Astrocyte (in vitro differentiated cells and primary cell): ENCODE data around the gene PDGFRB. TPM values are rescaled to one million over a fixed set of nuclear protein-coding genes. Genes with fewer than 3 reads are reported as not detected.
"Not testable (repeated sequence)": the region's sequence is repeated elsewhere in the genome, so short reads cannot be mapped to it uniquely, and the experiment has no call there.

ENCODE experiments used
- DNase-seq: peaks from one replicate; pipeline ENCODE4 v3.0.0-alpha.2; 2010; ENCODE audit warnings: low read depth
- FAIRE-seq: peaks from 2 replicates; lab custom pipeline; 2011; peaks lifted over from hg19 to GRCh38; lab: Jason Lieb, UNC
- H2AFZ ChIP-seq: 2 replicates; pipeline ENCODE4 v1.6.0; 2012; ENCODE audit warnings: low read depth, low read length, inconsistent platforms
- H3K27ac ChIP-seq: 2 replicates; pipeline ENCODE4 v1.5.1; 2011; ENCODE audit warnings: low read depth, low read length, inconsistent platforms
- H3K27me3 ChIP-seq: 2 replicates; pipeline ENCODE4 v1.6.0; 2011; ENCODE audit warnings: low read length, inconsistent platforms; ENCODE audit not compliant: insufficient read depth
- H3K36me3 ChIP-seq: 2 replicates; pipeline ENCODE4 v1.5.1; 2011; ENCODE audit warnings: low read length, inconsistent platforms; ENCODE audit not compliant: insufficient read depth
- H3K4me1 ChIP-seq: 2 replicates; pipeline ENCODE4 v1.5.1; 2011; ENCODE audit warnings: low read length, inconsistent platforms; ENCODE audit not compliant: insufficient read depth
- H3K4me2 ChIP-seq: 2 replicates; pipeline ENCODE4 v1.6.0; 2012; ENCODE audit warnings: low read length, inconsistent platforms
- H3K4me3 ChIP-seq: 2 replicates; pipeline ENCODE4 v1.5.1; 2011; ENCODE audit warnings: low read depth, mild to moderate bottlenecking, low read length, inconsistent platforms; ENCODE audit not compliant: insufficient read depth
- H3K79me2 ChIP-seq: 2 replicates; pipeline ENCODE4 v1.6.0; 2012; ENCODE audit warnings: mild to moderate bottlenecking, low read length, inconsistent platforms; ENCODE audit not compliant: insufficient read depth
- H3K9ac ChIP-seq: 2 replicates; pipeline ENCODE4 v1.6.0; 2012; ENCODE audit warnings: mild to moderate bottlenecking, low read length, inconsistent platforms
- H3K9me3 ChIP-seq: 2 replicates; pipeline ENCODE4 v1.5.1; 2012; ENCODE audit warnings: low read depth, mild to moderate bottlenecking, low read length, inconsistent platforms; ENCODE audit not compliant: insufficient read depth
- H4K20me1 ChIP-seq: 2 replicates; pipeline ENCODE4 v1.6.0; 2012; ENCODE audit warnings: low read length, inconsistent platforms; ENCODE audit not compliant: insufficient read depth
- H3K27ac Mint-ChIP-seq: one replicate; pipeline ENCODE4 v1.8.0; 2021; ENCODE audit warnings: mild to moderate bottlenecking, mixed read lengths; ENCODE audit not compliant: unreplicated experiment
- H3K27me3 Mint-ChIP-seq: one replicate; pipeline ENCODE4 v1.8.0; 2021; ENCODE audit warnings: low read depth, mixed read lengths; ENCODE audit not compliant: unreplicated experiment
- H3K36me3 Mint-ChIP-seq: one replicate; pipeline ENCODE4 v1.8.0; 2021; ENCODE audit warnings: low read depth, mixed read lengths; ENCODE audit not compliant: unreplicated experiment
- H3K4me1 Mint-ChIP-seq: one replicate; pipeline ENCODE4 v1.8.0; 2021; ENCODE audit warnings: low read depth, mixed read lengths; ENCODE audit not compliant: unreplicated experiment
- H3K4me3 Mint-ChIP-seq: one replicate; pipeline ENCODE4 v1.8.0; 2021; ENCODE audit warnings: mild to moderate bottlenecking, moderate library complexity, mixed read lengths; ENCODE audit not compliant: unreplicated experiment
- H3K9me3 Mint-ChIP-seq: one replicate; pipeline ENCODE4 v1.8.0; 2021; ENCODE audit warnings: mild to moderate bottlenecking, mixed read lengths; ENCODE audit not compliant: unreplicated experiment
- EZH2 ChIP-seq: IDR thresholded peaks from 2 replicates; pipeline ENCODE4 v1.6.1; 2012; ENCODE audit warnings: mild to moderate bottlenecking, low read length, inconsistent platforms; ENCODE audit not compliant: insufficient read depth
- total RNA-seq: library from RNA; stranded (reverse); gene quantifications from 2 replicates; pipeline ENCODE4 v1.2.1, GENCODE V29; 2021
- TF ChIP-seq, protein P1 (sequence below): IDR thresholded peaks from 2 replicates; pipeline ENCODE4 v1.5.1; 2011; ENCODE audit warnings: low read depth, mild to moderate bottlenecking, inconsistent platforms, low read length, moderate library complexity; ENCODE audit not compliant: insufficient read depth

Gene PDGFRB
- total RNA-seq, 1 donor from 2014 or later: 78.8 TPM

DNA sequence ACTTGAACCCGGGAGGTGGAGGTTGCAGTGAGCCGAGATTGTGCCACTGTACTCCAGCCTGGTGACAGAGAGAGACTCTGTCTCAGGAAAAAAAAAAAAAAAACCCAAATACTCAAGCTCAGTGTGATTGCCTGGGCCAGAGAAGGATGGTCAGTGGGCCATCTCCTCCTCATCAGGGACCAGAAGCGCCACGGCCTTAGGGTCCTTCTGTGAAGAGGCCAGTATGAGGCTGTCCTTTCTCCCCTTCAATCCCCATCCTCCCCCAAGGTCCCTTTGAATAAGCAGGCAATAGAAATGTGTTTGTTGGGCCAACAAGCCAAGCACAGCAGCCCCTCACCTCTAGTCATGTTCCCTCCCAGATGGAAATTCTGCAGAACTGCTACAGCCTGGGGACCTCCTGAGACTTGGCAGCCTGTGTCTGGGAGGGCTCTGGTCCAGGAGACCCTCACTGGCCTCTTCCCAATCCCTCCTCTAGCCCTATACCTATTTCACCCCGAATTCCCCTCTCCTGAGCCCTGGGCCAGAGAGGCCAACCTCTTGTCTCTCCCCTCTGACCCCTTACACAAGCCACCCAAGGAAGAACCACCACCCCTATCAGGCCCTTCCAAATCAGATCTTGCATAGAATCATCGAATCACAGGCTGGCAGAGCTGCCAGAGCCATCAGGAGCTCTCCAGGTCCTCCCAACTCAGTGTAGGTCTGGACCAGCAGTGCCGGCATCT is 70.3 kb downstream of the PDGFRB start:
- H3K36me3 Mint-ChIP-seq: no peaks in the 10 kb centered on the region
- no peak overlapping the region for H3K4me3 Mint-ChIP-seq
- H4K20me1 ChIP-seq: no peaks in the 10 kb centered on the region
- no peak overlapping the region for H3K4me2 ChIP-seq
- TF ChIP-seq EZH2: no peak
- TF ChIP-seq, protein P1, sequence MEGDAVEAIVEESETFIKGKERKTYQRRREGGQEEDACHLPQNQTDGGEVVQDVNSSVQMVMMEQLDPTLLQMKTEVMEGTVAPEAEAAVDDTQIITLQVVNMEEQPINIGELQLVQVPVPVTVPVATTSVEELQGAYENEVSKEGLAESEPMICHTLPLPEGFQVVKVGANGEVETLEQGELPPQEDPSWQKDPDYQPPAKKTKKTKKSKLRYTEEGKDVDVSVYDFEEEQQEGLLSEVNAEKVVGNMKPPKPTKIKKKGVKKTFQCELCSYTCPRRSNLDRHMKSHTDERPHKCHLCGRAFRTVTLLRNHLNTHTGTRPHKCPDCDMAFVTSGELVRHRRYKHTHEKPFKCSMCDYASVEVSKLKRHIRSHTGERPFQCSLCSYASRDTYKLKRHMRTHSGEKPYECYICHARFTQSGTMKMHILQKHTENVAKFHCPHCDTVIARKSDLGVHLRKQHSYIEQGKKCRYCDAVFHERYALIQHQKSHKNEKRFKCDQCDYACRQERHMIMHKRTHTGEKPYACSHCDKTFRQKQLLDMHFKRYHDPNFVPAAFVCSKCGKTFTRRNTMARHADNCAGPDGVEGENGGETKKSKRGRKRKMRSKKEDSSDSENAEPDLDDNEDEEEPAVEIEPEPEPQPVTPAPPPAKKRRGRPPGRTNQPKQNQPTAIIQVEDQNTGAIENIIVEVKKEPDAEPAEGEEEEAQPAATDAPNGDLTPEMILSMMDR: no peak
- H3K27ac ChIP-seq: no peak overlapping the region
- no peaks in the 10 kb centered on the region for H3K79me2 ChIP-seq
- H3K27me3 Mint-ChIP-seq: peaks cover 44% of the 10 kb centered on the region
- no peak overlapping the region for H3K4me3 ChIP-seq
- peaks cover 6% of the 10 kb centered on the region for H3K4me1 ChIP-seq
- no peaks in the 10 kb centered on the region for H3K9me3 Mint-ChIP-seq
- H3K9me3 ChIP-seq: no peaks in the 10 kb centered on the region
- FAIRE-seq: no peak
- H3K36me3 ChIP-seq: no peaks in the 10 kb centered on the region
- H3K27ac Mint-ChIP-seq: no peak overlapping the region
- no peak for DNase-seq
- H3K9ac ChIP-seq: no peak overlapping the region
- no peak overlapping the region for H2AFZ ChIP-seq
- H3K27me3 ChIP-seq: no peaks in the 10 kb centered on the region
- H3K4me1 Mint-ChIP-seq: peaks cover 3% of the 10 kb centered on the region

DNA sequence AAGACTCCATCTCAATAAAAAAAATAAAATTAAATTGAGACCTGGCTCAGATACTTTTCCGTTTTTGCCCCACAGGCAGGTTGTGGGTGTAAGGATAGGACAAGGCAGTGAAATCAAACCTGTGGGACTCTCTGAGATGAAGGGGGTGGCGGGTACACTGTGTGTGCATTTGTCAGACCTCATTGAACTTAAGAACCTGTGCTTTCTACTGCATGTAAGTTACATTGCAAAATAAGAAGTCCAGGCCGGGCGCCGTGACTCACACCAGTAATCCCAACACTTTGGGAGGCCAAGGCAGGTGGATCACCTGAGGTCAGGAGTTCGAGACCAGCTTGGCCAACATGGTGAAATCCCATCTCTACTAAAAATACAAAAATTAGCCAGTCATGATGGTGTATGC is 70.9 kb downstream of the PDGFRB start:
- not testable (repeated sequence) for H3K27me3 ChIP-seq, H3K4me1 ChIP-seq, H3K9me3 Mint-ChIP-seq, H3K27ac ChIP-seq, H3K4me1 Mint-ChIP-seq, H3K9ac ChIP-seq, H3K27ac Mint-ChIP-seq, H4K20me1 ChIP-seq, H3K4me3 ChIP-seq, H3K79me2 ChIP-seq, H2AFZ ChIP-seq, H3K36me3 ChIP-seq, H3K9me3 ChIP-seq, H3K36me3 Mint-ChIP-seq, H3K4me2 ChIP-seq, FAIRE-seq, DNase-seq, H3K4me3 Mint-ChIP-seq
- peaks cover 45% of the 10 kb centered on the region for H3K27me3 Mint-ChIP-seq

DNA sequence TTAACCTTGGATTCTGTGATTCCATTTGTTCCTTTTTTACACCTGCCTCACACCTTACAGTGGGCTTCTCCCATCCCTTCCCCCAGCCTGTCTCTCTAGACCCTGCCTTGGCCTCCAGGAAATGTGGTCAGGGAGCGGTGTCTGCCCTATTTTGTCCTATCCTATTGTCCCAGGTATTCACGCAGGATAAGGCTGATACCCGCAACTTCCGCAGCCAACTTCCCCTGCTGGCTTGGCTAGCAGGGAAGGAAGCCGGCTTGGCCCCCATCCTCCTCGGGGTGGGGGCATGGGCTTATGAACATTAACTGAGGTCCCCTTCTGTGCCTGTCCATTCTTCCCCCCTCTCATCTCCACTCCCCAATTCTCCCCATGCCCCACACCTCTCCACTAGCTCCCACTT is 72.8 kb downstream of the PDGFRB start:
- Histone ChIP-seq H3K4me1 (peaks cover 6% of the 10 kb centered on the region), H3K9ac (no peak overlapping the region), H3K4me2 (no peak overlapping the region), H4K20me1 (no peaks in the 10 kb centered on the region), H3K36me3 (no peaks in the 10 kb centered on the region), H3K79me2 (no peaks in the 10 kb centered on the region), H3K9me3 (no peaks in the 10 kb centered on the region), H3K4me3 (no peak overlapping the region), H3K27ac (no peak overlapping the region), H2AFZ (no peak overlapping the region), H3K27me3 (no peaks in the 10 kb centered on the region)
- no peak for FAIRE-seq
- Mint-ChIP-seq H3K4me3 (no peak overlapping the region), H3K27ac (no peak overlapping the region), H3K27me3 (peaks cover 54% of the 10 kb centered on the region), H3K4me1 (peaks cover 4% of the 10 kb centered on the region), H3K36me3 (peaks cover 5% of the 10 kb centered on the region), H3K9me3 (peaks cover 3% of the 10 kb centered on the region)
- TF ChIP-seq, protein P1: no peak
- TF ChIP-seq EZH2: no peak
- DNase-seq: no peak
